ENCODE results near the gene PLXNA4.

- TF ChIP-seq CTCF (conservative IDR thresholded peaks at IDR 0.05) (no peak), EZH2 (IDR thresholded peaks at IDR 0.05; ENCODE audit: low read depth) (no peak)
Measured at GRCh38 chr7:132402751-132403245, 173.5 kb downstream of the PLXNA4 start.

All from PC-9 (cell line).